T-helper 2 cell treated with Interferon-gamma antibody and Interleukin-4, amounts not matched to agents 100 ng/mL and 5 ng/mL, for 36 hours (primary cell): ENCODE results near the gene ZNRF3. TPM values are rescaled to one million over a fixed set of nuclear protein-coding genes. Genes with fewer than 3 reads are reported as not detected.

Experiments used
- intact Hi-C: fragments of 100-400 bp; cut with micrococcal nuclease; formaldehyde crosslinking; loops from one replicate; pipeline ENCODE4 v1.15.1; 2023
- total RNA-seq: library from RNA; stranded (reverse); gene quantifications from 2 replicates; pipeline ENCODE4 v1.2.3, GENCODE V29; 2022

ZNRF3 gene
- total RNA-seq, 1 donor from 2014 or later, result 0.82 TPM

DNA sequence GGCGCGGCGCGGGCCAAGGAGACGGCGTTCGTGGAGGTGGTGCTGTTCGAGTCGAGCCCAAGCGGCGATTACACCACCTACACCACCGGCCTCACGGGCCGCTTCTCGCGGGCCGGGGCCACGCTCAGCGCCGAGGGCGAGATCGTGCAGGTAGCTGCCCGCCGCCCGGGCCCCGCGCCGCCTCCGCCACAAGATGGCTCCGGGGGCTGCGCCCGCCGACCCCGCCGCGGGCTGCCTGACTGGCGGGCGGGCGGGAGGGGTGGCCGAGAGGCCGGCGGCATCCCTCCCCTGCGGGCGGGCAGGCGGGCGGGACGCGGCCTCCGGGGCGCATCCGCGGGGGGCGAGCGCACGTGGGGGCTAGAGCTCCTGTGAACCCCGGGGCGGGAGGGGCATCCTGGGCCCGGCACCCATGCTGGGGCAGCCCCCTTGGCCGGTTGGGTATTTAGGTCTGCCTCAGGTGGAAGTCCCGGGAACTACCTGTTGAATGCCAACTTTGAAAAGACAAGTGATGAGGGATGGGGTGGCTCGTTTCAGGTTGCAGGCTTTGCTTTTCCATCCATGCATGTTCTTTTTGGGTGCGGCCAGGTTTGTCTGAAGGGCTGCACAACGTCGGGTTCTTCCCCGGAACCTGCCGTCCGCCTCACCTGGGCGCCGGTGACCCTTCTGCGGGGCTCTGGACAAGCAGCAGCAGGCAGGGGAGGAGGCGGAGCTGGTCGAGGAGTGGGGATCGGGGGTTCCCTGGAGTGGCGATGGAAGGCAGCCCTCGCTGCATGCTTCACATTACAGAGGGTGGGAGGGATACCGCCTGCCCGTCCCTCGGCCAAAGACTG, 760 bp downstream of the ZNRF3 start:
- intact Hi-C loops, result loop anchor here (1.0 to 10.0 kb wide), 5 partner anchors 82 to 1001 kb away; partner anchors contain the start of genes HSCB, MTMR3 and XBP1

DNA sequence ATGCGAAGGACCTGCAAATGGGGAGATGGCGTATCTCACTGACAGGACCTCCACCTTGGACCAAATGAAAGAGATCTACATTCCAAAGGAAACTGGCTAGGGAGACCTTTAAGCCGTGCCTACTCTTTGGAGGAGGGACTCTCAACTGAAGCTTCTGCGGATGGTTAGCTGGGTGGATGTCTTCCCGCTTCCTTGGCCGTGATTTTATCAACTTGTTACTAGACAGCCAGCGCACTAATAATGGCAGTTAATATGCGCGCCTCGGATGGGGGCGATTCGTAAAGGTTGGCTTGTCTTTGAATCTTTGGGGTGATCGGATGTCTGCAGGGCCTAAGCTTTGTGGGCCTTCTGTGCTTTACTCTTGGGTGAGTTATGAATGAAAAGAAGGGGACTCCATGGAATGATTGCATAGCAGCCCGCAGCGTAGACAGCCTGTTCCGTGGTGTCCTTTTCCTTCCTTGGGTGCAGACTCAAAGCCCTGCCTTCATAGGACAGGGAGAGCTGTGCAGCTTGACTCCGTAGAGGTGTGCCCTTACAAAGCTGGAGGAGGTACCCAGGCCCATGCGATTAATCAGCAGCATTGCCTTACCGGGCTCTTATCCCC, 1.5 kb downstream of the ZNRF3 start:
- intact Hi-C loops, result loop anchor here (5.0 to 10.0 kb wide), 2 partner anchors 83 to 1000 kb away; partner anchors contain the start of genes MTMR3 and XBP1

DNA sequence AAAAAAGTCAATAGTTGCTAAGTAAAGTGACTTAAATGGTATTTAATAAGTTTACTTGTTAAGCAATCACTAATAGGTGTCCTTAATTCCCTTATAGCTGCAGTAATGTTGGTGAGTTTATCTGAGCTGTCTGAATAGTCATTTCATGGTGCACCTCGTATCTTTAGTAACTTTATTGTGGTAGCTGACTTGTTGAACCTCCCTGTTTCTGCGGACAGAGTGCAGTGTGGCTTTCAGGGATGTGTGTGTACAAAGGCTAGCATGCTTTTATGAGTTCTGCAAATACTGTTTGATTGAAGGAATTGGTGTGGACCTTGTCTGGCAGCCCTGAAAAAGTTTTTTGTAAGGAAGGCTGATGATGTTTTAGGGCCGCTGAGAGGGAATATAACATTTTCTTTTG, 2.6 kb downstream of the ZNRF3 start:
- intact Hi-C loops, result loop anchor here (10.0 kb wide), 1 partner anchor 999 kb away; the partner anchor contains the start of gene MTMR3

DNA sequence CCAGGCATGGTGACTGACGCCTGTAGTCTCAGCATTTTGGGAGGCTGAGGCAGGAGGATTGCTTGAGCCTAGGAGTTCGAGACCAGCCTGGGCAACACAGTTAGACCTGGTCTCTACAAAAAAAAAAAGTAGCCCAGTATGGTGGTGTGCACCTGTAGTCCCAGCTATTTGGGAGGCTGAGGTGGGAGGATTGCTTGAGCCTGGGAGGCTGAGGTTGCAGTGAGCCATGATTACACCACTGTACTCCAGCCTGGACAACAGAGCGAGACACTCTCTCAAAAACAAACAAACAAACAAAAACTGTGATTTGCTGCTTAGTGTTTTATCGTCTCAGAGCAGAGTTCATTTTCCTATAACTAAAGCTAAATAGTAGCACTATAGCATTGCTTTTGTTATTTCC, 3.3 kb downstream of the ZNRF3 start:
- intact Hi-C loops, result loop anchor here (10.0 kb wide), 1 partner anchor 998 kb away; the partner anchor contains the start of gene MTMR3

DNA sequence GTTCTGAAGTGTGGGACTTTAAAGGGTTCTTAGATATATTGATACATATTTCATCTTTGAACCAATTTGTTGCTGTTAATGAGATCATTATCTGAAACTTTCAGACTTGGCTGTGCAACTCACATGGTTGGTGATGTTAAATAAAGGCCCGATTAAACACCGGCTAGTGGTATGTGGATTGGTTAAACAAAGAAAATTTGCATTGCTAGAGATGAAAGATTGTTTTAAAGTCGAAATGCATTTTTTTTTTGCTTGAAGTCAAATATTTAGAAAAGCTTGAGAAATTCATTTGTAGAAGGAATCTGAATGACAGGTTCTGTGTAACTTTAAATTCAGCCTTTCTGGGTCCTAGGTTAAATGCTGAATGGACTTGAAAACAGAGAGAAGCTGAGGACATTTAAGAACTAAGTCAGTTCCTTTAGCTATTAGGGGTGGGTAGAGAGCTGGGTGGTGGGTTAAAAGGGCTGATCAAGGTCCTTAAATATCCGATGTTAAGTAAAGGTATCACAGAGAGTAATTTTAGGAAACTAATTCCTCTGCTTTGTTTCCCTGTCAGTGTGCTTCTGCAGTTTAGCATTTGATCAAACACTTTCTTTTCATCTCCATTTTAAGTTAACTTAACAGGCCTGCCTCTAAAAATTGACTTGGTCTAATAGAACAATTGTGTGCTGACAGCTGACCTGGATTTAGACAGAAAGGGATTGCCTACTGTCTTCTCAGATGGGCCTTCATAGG, 4.5 kb downstream of the ZNRF3 start:
- intact Hi-C loops, result loop anchor here (10.0 kb wide), 1 partner anchor 997 kb away; the partner anchor contains the start of gene MTMR3

DNA sequence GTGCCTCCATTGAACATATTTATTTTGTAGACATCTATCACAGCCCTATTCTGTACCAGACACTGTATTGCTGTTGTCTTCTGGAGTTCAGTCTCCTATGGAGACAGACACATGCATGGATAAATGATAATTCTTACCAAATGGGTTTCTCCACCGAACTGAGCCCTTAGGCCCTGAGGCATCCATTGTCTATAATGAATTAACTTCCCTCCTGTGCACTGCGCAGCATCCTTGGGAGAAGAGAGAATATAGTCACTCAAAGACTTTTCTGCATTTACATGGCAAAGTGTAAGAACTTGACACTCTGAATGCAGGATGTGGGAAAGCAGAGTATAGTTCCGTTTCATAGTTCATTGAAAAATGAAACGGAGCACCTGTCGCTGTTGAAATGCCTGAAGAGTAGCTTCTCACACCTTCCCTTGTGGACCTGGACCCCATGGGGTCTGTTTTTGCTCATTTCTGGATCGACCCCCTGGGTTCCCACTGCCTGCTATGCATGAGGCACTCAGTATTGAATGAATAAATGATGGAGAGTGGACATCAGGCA, 6.2 kb downstream of the ZNRF3 start:
- intact Hi-C loops, result loop anchor here (10.0 kb wide), 1 partner anchor 995 kb away; the partner anchor contains the start of gene MTMR3

DNA sequence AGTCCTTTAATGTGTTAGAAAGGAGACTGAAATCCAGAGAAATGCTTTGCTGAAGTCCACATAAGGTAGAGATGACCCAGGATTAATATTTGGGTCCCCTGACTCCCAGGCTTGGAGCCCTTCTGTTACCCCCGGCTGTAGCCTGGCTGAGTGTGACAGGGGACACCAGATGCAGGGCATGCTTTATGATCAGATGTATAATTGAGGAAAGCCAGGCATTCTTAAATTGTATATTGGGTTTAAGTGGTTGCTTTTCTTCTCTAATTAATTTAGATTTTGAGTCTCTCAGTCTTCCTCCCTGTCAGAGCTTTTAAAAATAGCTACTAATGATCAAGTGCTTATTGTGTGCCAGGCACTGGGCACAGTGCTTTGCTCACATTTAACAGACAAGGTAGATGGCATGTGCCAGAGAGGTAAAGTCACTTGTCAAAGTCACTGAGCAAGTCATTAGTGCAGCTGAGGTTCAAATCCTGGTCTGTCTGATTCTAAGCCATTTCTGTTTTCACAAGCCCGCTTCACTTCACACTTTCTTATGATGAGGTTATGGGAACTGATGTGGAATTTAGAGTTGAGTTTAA, 7.9 kb downstream of the ZNRF3 start:
- intact Hi-C loops, result no loop called here

DNA sequence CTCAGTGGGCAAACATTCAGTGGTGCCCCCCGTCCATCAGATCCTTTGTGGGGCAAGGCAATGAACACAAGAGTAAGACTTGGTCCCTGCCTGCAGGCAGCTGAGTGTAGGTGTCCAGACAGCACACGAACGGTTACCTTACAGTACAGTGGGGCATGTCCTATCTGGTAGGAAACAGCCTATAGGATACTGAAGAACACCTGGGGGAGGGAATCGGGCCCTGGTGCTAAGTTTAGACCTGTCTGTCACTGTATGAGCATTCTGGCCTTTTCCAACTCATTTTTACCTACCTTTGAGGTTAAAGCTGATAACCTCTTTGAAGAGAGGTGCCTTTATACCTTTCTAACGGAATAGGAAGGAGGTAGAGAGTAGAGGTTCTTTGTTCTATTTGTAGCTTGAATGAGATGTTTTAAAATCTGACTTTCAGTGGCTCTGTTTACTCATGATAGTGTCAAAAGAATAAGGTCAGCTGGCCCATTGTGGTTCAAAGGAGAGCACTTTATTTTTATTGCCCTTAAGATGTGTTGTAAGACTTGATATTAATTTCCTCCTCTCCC, 8.9 kb downstream of the ZNRF3 start:
- intact Hi-C loops, result no loop called here

DNA sequence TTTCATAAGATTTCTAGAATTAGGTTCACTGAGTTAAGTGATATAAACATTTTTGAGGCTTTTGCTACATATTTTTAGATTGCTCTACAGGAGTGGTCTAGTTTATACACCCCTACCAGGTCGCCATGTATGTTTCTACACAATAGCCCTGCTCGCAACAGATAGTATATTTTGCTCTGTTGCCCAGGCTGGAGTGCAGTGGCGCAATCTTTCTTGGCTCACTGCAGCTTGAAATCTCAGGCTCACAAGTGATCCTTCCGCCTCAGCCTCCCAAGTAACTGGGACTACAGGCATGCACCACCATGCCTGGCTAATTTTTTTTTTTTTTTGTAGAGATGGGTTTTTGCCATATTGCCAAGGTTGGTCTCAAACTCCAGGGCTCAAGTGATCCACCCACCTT, 10.4 kb downstream of the ZNRF3 start:
- intact Hi-C loops, result no loop called here

DNA sequence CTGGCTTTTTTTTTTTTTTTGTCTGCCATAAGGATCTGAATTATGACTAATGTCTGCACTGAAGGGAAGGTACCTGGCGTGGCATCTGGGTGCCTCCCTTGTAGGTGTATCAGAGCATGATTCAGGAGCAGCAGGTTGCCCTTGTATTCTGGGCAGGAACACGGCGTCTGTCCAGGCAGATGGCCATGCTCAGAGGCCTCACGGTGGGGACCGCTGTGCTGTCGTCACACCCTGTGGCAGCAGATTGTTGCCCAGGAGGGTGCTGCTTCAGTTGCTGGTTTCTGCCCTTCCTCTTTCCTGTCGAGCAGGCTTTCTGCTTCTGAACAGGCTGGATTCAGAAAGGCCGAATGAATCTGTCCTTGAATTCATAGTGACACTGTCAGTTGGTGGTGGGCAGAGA, 11.0 kb downstream of the ZNRF3 start:
- intact Hi-C loops, result no loop called here

DNA sequence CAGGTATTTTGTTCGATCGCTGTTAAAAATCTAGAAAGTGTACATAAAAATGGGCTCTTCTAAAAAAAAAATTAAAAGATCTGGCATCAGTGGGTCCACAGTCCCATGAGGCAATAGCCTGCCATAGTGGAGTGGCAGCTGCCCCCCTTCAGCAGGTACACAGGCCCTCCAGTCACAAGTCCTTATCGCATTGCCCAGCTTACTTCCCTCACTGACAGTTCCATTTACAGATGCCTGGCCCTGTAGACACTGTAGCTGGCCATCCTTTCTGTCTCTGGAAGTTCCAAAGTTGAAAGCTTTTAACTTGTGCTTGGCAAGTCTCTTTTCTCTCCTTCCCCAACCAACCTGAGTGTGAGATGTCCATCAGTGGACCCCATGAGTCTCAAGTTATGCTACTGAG, 11.4 kb downstream of the ZNRF3 start:
- intact Hi-C loops, result no loop called here

DNA sequence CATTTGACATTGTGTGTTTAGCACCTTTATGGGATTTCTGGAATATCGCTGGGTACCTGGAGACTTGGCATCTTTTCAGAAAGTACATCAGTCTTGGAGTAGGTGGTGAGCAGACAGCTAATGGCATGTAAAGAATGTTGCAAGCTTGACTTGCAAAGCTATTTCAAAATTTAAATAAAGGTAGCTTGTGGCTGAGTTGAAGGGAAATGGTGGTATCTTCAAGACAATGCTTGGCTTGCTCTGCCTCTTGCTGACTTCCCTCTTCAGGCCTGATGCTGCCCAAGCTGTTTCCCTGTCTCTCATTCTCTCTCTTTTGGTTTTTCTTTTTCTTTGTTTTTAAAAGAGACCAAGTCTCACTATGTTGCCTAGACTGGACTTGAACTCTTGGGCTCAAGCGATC, 13.2 kb downstream of the ZNRF3 start:
- intact Hi-C loops, result no loop called here

DNA sequence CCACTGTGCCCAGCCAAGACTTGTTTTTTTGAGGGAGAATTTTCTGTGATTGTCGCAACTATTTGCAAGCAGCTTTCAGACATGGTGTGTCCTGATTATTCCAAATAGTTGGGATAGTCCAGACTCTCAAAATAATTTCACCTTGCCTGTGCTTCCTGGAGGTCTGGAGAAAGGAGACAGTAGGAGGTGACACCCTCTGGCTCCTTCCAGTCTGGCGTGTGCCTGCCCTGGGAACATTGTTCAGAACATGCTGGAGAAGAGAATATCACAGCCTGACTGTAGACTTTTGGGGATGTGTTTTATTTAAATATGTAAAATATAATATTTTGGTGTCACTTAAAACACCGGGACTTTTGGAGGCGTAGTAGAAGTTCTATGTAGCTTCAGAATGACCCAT, 14.9 kb downstream of the ZNRF3 start:
- intact Hi-C loops, result no loop called here

DNA sequence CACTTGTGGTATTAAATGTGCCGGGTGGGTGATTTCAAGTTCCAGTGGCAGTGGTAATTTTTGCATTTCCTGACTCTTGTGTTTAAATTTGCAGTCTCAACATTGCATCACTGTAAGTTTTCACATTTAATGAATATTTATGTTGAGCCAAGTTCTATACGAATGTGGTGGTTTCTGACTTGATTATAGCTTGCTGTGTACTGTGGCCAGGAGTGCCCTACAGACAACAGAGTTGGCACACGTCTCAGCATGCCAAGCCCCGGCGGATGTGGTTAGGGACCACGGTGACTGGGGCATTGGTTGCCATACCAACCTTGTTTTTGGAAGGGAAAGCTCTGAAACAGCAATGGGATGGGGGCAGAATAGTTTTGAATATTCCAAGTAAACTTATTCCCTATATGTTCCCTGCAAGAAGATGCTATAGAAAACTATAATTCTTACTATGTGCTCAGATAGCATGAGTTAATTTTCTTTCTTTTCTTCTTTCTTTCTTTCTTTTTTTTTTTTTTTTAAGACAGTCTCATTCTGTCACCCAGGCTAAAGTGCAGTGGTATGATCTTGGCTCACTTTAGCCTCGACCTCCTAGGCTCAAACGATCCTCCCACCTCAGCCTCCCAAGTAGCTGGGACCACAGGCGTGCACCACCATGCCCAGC, 16.0 kb downstream of the ZNRF3 start:
- intact Hi-C loops, result no loop called here

DNA sequence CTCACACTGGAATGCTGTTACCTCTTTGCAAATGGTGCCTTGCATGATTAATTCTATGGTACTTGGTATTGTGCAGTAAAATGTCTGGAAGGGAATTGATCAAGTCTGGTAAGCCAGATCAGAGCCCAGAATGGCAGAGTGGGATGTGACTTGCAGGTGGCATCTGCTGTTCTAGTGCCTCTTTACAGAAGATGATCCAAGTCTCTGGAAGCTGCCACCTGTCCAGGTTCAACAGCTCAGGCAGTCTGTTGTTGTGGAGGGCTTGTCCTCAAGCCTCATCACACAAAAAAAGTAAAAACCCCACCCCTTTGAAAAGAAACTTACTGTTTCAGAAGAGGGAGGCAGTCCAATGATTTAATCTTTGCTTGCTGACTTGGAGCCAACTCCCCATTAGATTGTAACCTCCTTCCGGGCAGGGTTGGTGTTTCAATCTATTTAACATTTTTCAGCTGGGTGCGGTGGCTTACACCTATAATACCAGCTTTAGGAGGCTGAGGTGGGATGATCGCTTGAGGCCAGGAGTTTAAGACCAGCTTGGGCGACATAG, 17.1 kb downstream of the ZNRF3 start:
- intact Hi-C loops, result no loop called here

DNA sequence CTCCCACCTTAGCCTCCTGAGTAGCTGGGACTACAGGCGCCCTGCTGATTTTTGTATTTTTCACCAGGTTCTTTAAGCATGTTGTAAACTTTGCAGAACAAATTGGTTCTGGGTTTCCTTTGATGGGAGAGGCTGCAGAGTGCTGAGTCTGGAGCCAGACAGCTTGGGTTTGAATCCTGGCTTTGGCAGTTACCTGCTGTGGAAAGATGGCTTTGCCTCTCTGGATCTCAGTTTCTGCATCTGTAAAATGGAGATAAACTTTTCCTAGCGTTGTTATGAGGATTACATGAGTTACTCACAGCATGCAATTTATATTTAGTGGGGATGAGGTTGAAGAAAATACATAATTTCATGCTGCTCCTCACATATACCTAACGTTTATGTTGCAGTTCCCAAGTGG, 19.1 kb downstream of the ZNRF3 start:
- intact Hi-C loops, result no loop called here

DNA sequence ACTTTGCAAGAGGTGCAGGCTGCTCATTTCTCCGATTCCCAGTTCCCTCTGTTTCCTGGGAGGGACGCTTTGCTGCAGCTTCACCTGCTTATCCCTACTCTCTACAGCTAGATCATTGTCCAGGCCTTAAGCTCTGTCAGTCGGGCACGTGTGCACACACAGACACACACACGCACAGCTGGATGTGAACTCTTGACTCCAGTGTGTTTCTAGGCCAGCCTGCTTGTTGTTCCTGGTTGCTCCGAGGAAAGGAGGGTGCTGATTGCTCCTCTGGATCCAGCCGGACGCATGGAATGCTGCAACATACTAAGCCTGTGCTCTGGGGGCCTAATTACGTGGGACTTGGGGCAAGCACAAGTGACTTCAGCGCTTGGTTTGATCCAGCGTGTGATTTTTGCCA, 19.7 kb downstream of the ZNRF3 start:
- intact Hi-C loops, result no loop called here

DNA sequence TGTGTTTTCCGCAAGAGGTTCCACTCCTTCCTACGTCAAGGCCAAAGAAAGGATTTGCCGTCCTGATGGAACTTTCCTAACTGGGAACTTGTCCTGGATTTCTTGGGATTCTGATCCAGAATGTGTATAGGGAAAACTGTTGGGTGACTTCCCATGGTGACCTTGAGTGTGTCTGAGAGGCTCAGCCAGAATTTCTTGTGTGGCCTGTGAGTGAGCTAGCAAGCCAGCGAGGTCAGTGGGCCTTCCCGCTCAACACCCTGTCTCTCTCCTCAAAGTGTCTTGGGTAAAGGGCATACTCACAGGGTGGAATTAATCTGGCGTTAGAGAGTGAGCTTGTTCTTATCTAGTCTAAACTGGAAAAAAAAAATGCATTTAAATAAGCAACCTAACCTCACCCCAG, 20.4 kb downstream of the ZNRF3 start:
- intact Hi-C loops, result no loop called here

DNA sequence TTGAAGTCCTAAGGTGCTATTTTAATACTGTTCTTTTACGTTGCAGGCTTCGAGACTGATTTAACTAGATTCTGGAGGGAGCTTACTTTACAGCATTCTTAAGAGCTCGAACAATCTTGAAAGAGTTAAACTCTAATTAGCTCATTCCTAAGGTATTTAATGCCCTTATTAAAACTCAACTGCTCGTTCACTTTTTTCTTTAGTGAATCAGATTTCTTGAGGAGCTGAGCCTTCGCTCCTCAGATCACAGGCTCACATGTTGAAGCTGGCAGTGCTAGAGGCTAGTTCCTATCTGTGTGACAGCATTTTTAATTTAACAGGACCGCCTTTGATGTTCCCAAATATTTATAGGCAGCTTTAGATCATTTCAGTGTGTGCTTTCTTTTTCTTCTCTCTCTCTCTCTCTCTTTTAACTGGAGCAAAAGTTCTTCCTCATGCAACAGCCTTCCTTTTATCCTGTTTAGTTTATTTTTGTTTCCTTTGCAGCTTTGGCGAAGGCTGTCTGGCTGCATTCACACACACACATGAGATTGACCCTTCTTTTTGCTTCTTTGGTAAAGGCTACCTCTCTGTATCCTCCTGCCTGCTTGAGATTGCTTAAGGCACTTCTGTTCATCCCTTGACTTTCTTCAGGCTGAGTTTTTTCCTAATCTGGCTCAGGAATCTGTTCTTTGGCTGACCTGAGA, 21.0 kb downstream of the ZNRF3 start:
- intact Hi-C loops, result no loop called here
